GM19397 (cell line): Measurements from ENCODE around the gene ATG16L1.

Experiments used
- ATAC-seq: cut with Tn5 transposase; IDR thresholded peaks from one replicate; pipeline ENCODE4 v1.9.1; 2021; ENCODE audit warnings: mild to moderate bottlenecking, moderate library complexity; ENCODE audit not compliant: unreplicated experiment

ATG16L1 gene

GRCh38 chr2:233251306-233252116, at the start of gene ATG16L1:
Gene ATG16L1, plus strand, starts transcription at chr2:233251673. Its CDS starts 155 bp downstream, at chr2:233251828.
- peak; percentile 98 for ATAC-seq

- no peak for ATAC-seq
Measured at GRCh38 chr2:233202531-233202944, 48.9 kb upstream of the ATG16L1 start.

- ATAC-seq = no peak
Measured at GRCh38 chr2:233203060-233203459, 48.4 kb upstream of the ATG16L1 start.

GRCh38 chr2:233204286-233204936, 47.1 kb upstream of the ATG16L1 start:
- no peak for ATAC-seq

GRCh38 chr2:233208382-233209116, 42.9 kb upstream of the ATG16L1 start:
- ATAC-seq = no peak

GRCh38 chr2:233209117-233209532, 42.3 kb upstream of the ATG16L1 start:
- ATAC-seq = no peak

- no peak for ATAC-seq
Measured at GRCh38 chr2:233209533-233210171, 41.8 kb upstream of the ATG16L1 start.

- ATAC-seq = no peak
Measured at GRCh38 chr2:233210281-233210680, 41.2 kb upstream of the ATG16L1 start.

GRCh38 chr2:233210843-233211547, 40.5 kb upstream of the ATG16L1 start:
- no peak for ATAC-seq

- no peak for ATAC-seq
Measured at GRCh38 chr2:233211548-233211895, 40.0 kb upstream of the ATG16L1 start.

- ATAC-seq = no peak
Measured at GRCh38 chr2:233213011-233213410, 38.5 kb upstream of the ATG16L1 start.

GRCh38 chr2:233213975-233214374, 37.5 kb upstream of the ATG16L1 start:
- no peak for ATAC-seq

- no peak for ATAC-seq
Measured at GRCh38 chr2:233217892-233218377, 33.5 kb upstream of the ATG16L1 start.

GRCh38 chr2:233218836-233219235, 32.6 kb upstream of the ATG16L1 start:
- ATAC-seq = no peak

- ATAC-seq = no peak
Measured at GRCh38 chr2:233219848-233220247, 31.6 kb upstream of the ATG16L1 start.

GRCh38 chr2:233221378-233222063, 30.0 kb upstream of the ATG16L1 start:
- no peak for ATAC-seq

- ATAC-seq = no peak
Measured at GRCh38 chr2:233223059-233223894, 28.2 kb upstream of the ATG16L1 start.

- ATAC-seq = no peak
Measured at GRCh38 chr2:233225230-233226068, 26.0 kb upstream of the ATG16L1 start.
